Tibial nerve (tissue), 3 donors: ENCODE data around the gene USP32.
"Not testable (repeated sequence)": the region's sequence is repeated elsewhere in the genome, so short reads cannot be mapped to it uniquely, and the experiment has no call there.

Experiments
- CTCF ChIP-seq, 5 experiments: fragments of 200-600 bp in 3 of 5; fragments of 450-650 bp in 2 of 5; sonication (generic) in 3 of 5; IDR thresholded peaks; one replicate each; pipeline ENCODE4 v1.5.1; 2016 to 2019; ENCODE audit warnings: antibody characterized with exemption in 5 of 5, mild to moderate bottlenecking in 3 of 5, moderate library complexity in 2 of 5
- POLR2A ChIP-seq, 2 donors: fragments of 450-650 bp; IDR thresholded peaks; one replicate each; pipeline ENCODE4 v1.6.1; 2017; ENCODE audit warnings: antibody characterized with exemption in 2 of 2, mild to moderate bottlenecking in 2 of 2, moderate library complexity in 2 of 2

GRCh38 chr17:60384921-60385320 lies 7.0 kb downstream of the USP32 start:
- TF ChIP-seq CTCF, POLR2A (IDR thresholded peaks at IDR 0.05): not testable (repeated sequence)
